Kidney (tissue), 14 donors: ENCODE measurements around the gene ZSWIM5. TPM values are rescaled to one million over a fixed set of nuclear protein-coding genes. Genes with fewer than 3 reads are reported as not detected.

Experiments used
- DNase-seq, 5 donors: peaks; one replicate each; pipeline ENCODE4 v3.0.0-alpha.2; 2013 to 2020
- FAIRE-seq: peaks from 2 replicates; lab custom pipeline; 2012; peaks lifted over from hg19 to GRCh38; lab: Jason Lieb, UNC
- H3K27ac ChIP-seq, 2 donors: one replicate each; pipeline ENCODE4 v1.7.0; 2013; ENCODE audit warnings: low read depth in 2 of 2, low read length in 2 of 2, inconsistent platforms in 1 of 2
- H3K27me3 ChIP-seq: one replicate; pipeline ENCODE4 v1.7.1; 2013; ENCODE audit warnings: low read length, inconsistent platforms; ENCODE audit not compliant: control insufficient read depth, insufficient read depth
- H3K36me3 ChIP-seq, 3 donors: one replicate each; pipeline versions ENCODE4 v1.7.0 to v1.7.1; 2013; ENCODE audit warnings: low read length in 3 of 3, control low read depth in 1 of 3, inconsistent platforms in 1 of 3; ENCODE audit not compliant: insufficient read depth in 3 of 3, control insufficient read depth in 2 of 3
- H3K4me1 ChIP-seq, 3 donors: one replicate each; pipeline versions ENCODE4 v1.7.0 to v1.7.1; 2013; ENCODE audit warnings: low read length in 3 of 3, inconsistent platforms in 1 of 3, low read depth in 1 of 3; ENCODE audit not compliant: control insufficient read depth in 2 of 3, insufficient read depth in 2 of 3
- H3K4me3 ChIP-seq, 3 donors: one replicate each; pipeline versions ENCODE4 v1.7.0 to v1.8.1; 2013; ENCODE audit warnings: low read length in 3 of 3, control low read depth in 1 of 3, inconsistent platforms in 1 of 3
- H3K9ac ChIP-seq, 3 donors: one replicate each; pipeline versions ENCODE4 v1.7.0 to v1.7.1; 2013; ENCODE audit warnings: low read length in 3 of 3, control low read depth in 1 of 3, inconsistent platforms in 1 of 3
- H3K9me3 ChIP-seq, 3 donors: one replicate each; pipeline versions ENCODE4 v1.7.0 to v1.7.1; 2013; ENCODE audit warnings: low read length in 3 of 3, control low read depth in 1 of 3, inconsistent platforms in 1 of 3; ENCODE audit not compliant: control insufficient read depth in 2 of 3, insufficient read depth in 1 of 3
- intact Hi-C: fragments of 100-400 bp; cut with DNase I; formaldehyde crosslinking; loops from one replicate; pipeline ENCODE4 v1.11.1; 2022
- polyA plus RNA-seq: library from polyadenylated mRNA; stranded (reverse); fragments of 350-450 nt; fragmentation: Illumina TruSeq; extraction: RNeasy Lipid Tissue Mini Kit (QIAGEN cat#74804); gene quantifications from one replicate; pipeline ENCODE4 v1.2.3, GENCODE V29; 2014; ENCODE audit warnings: low read depth, low replicate concordance; ENCODE audit not compliant: insufficient read depth
- total RNA-seq: library from RNA; stranded (reverse); fragmentation: NEBNext Ultra II Directional; extraction: Animal tissue kit (Norgen Biotek cat#: 25700); gene quantifications from one replicate; pipeline ENCODE4 v1.2.1, GENCODE V29; 2021
- TF ChIP-seq, protein P1 (sequence below): IDR thresholded peaks from 3 replicates; pipeline ENCODE4 v1.5.1; 2012; ENCODE audit warnings: mild to moderate bottlenecking, moderate library complexity, borderline replicate concordance; ENCODE audit not compliant: insufficient read depth; ENCODE audit errors: extremely low read depth
- donor health status: control.
- donor health status: control.
- donor health status: control.
- donor health status: control.
- donor health status: control.
- donor health status: DM: yes; HTN: yes; CAD: no.
- donor health status: Normal renal cell carcinoma (clear cell type).

Gene ZSWIM5
- total and polyA plus RNA-seq, 2 donors from 2014 or later: 1.9 to 4.8 TPM

DNA sequence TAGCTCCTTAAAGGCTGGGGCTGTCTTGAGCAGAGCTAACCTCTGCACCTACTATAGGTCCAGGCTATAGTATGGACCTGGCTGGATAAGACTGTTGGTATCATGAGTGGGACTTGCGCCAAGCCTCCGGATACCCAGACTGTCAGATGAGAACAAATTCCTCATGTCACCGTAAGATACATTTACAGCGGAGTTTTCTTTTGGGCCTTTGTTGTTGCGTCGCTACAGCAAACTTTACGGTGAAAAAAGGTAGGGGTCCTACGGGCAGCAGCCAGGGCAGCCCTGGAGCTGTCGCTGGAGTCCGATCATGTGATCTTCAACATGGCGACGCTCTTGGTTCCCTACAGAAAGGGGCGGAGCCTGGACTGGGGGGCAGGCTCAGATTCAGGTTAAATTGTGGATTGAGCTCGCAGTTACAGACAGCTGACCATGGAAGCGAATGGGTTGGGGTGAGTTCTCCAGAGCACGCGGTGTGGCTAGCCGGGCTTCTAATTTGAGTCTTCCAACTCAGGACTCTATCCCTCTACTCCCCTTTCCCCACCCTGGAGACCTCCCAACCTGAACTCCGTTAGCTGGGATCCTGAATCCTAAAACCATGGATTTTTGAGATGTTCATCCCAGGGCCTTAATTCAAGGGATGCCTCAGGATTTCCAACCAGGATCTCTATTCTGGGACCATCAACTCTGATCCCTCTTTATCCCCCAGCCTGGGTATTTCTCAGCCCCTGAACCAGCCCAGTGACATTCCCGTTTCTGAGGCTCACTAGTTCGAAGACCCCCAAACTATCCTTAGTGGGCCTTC is 194.4 kb downstream of the ZSWIM5 start, which contains the start of gene UROD:
UROD (plus strand) TSS at position 418 of the 802 bp plus-strand sequence; CDS start at position 430, 12 bp downstream.
- TF ChIP-seq, protein P1, sequence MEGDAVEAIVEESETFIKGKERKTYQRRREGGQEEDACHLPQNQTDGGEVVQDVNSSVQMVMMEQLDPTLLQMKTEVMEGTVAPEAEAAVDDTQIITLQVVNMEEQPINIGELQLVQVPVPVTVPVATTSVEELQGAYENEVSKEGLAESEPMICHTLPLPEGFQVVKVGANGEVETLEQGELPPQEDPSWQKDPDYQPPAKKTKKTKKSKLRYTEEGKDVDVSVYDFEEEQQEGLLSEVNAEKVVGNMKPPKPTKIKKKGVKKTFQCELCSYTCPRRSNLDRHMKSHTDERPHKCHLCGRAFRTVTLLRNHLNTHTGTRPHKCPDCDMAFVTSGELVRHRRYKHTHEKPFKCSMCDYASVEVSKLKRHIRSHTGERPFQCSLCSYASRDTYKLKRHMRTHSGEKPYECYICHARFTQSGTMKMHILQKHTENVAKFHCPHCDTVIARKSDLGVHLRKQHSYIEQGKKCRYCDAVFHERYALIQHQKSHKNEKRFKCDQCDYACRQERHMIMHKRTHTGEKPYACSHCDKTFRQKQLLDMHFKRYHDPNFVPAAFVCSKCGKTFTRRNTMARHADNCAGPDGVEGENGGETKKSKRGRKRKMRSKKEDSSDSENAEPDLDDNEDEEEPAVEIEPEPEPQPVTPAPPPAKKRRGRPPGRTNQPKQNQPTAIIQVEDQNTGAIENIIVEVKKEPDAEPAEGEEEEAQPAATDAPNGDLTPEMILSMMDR: peak; percentile 14
- no peaks in the 10 kb centered on the region for H3K27me3 ChIP-seq
- H3K9me3 ChIP-seq: no peaks in the 10 kb centered on the region
- intact Hi-C loops: no loop called here
- peak within 1 kb of the TSS; percentile 56 to 91 (median 85) for H3K9ac ChIP-seq
- peak within 1 kb of the TSS; percentile 81 to 94 (median 91) for H3K4me3 ChIP-seq
- peak within 1 kb of the TSS; percentile 59 to 67 for H3K27ac ChIP-seq
- peaks cover 6 to 38% (median 10%) of the 10 kb centered on the region in 3 donors for H3K4me1 ChIP-seq
- peak; percentile 94 to 98 (median 96) for DNase-seq
- H3K36me3 ChIP-seq: peaks cover 16 to 32% (median 30%) of the 10 kb centered on the region in 3 donors
- peak; percentile 56 for FAIRE-seq

DNA sequence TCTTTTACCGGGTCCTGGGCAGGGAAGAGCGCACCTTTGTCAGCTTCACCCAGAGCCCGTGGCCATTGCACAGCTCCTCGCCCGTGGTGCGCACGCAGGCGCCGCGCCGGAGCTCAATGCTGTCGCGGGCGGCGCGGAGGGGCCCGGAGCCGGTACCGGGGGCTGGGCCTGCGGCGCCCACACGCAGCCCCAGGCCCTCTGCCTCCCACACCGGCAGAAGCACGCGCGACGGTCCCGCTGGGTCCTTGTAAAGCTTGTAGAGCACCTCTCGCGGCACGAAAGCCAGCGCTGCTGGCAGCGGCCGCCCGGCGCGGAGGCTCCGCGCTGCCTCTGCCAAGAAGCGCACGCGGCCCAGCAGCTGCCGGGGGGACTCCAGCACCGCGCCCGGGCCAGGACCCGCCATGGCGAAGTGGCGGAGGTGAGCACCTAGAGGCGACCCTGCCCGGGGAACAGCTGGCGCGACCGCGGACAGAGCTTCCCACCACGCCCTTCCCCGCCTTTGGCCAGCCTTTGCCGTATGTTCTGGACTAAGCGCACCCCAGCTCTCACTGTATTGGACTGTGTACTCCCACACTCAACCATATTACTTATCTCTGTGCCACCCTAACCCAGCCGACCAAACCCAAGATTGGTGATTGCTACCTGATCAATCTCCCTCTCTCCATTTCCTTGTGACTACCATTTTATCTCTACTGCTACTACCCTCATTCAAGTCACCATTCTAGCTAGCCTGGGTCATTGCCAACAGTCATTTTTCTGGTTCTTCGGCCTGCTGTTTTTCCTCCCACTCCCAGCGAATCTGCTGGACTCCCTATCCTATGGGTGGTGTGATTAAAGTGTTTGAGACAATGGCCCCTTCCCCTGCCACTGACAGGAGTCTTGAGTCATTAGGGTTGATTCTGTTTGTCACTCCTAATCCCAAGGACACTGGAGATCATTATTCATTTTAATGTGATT is 195.3 kb downstream of the ZSWIM5 start, which contains the start of gene HECTD3:
HECTD3 (minus strand) TSS at position 470 of the 957 bp plus-strand sequence; CDS start at position 403, 67 bp downstream.
- no peak for FAIRE-seq
- peak; percentile 79 to 92 (median 85) for DNase-seq
- Histone ChIP-seq H3K27ac (peak within 1 kb of the TSS; percentile 59 to 67), H3K4me3 (peak within 1 kb of the TSS; percentile 81 to 94 (median 91)), H3K9me3 (no peaks in the 10 kb centered on the region), H3K27me3 (no peaks in the 10 kb centered on the region), H3K9ac (peak within 1 kb of the TSS; percentile 56 to 91 (median 85)), H3K36me3 (peaks cover 16 to 38% (median 35%) of the 10 kb centered on the region in 3 donors), H3K4me1 (peaks cover 6 to 38% (median 10%) of the 10 kb centered on the region in 3 donors)
- intact Hi-C loops: no loop called here
- TF ChIP-seq, protein P1: no peak

DNA sequence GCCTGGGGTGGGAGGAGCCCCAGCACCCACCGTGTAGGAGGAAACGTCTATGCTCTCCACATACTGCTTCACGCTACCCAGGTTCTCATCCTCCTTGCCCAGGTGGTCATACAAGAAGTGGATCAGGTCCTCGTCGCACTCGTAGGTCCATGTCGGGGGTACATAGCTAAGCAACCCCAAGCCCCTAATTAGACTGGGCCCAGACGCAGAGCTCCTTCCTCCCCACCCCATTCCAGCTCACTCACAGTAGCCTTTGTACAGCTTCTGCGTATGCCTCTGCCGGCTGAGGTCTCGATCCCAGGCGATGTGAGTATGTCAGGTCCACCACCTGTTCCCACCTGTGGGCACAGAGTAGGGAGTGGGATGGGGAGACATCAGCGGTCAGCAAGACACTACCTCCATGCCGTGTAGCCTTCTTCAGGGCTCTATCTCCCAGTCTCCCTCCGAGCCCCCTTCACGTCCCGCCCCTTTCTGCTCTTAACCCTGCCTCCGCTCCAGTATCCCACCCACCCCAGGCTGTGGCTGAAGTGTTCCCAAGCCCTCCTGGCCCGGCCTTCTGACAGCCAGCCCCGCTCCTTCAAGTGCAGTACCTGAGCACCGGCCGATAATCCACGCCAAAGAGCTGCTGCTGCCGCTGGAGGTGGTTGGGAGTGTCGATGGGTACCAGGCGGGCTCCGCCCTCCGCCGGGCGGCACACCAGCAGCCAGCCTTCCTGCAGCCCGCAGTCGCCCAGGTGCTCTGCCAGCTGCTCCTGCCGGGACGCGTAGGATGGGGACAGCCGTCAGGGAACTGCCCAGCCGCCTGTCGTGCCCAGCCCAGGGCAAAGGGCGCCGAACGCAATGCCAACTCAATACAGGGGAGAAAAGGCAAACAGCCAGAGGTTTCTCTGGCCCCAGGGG is 196.2 kb downstream of the ZSWIM5 start:
- TF ChIP-seq, protein P1: no peak
- H3K36me3 ChIP-seq: peaks cover 17 to 42% (median 42%) of the 10 kb centered on the region in 3 donors
- peak overlapping the region; percentile 81 to 94 (median 91) for H3K4me3 ChIP-seq
- no peak overlapping the region for H3K27ac ChIP-seq
- DNase-seq (peak in 4 of 5 donors; percentile 22 to 68 (median 27)), FAIRE-seq (no peak)
- H3K4me1 ChIP-seq: peaks cover 6 to 38% (median 10%) of the 10 kb centered on the region in 3 donors
- no peaks in the 10 kb centered on the region for H3K9me3 ChIP-seq
- intact Hi-C loops: no loop called here
- H3K9ac ChIP-seq: peak overlapping the region; percentile 26 to 74 (median 60)
- no peaks in the 10 kb centered on the region for H3K27me3 ChIP-seq
